Activated CD4-positive, alpha-beta T cell treated with anti-CD3 and anti-CD28 coated beads for 24 hours (primary cell): ENCODE results near the gene IQCK.

Experiments used
- DNase-seq, 2 donors: peaks; one replicate each; pipeline ENCODE4 v3.0.0-alpha.2; 2020; ENCODE audit warnings: low read depth in 2 of 2

Gene IQCK

DNA sequence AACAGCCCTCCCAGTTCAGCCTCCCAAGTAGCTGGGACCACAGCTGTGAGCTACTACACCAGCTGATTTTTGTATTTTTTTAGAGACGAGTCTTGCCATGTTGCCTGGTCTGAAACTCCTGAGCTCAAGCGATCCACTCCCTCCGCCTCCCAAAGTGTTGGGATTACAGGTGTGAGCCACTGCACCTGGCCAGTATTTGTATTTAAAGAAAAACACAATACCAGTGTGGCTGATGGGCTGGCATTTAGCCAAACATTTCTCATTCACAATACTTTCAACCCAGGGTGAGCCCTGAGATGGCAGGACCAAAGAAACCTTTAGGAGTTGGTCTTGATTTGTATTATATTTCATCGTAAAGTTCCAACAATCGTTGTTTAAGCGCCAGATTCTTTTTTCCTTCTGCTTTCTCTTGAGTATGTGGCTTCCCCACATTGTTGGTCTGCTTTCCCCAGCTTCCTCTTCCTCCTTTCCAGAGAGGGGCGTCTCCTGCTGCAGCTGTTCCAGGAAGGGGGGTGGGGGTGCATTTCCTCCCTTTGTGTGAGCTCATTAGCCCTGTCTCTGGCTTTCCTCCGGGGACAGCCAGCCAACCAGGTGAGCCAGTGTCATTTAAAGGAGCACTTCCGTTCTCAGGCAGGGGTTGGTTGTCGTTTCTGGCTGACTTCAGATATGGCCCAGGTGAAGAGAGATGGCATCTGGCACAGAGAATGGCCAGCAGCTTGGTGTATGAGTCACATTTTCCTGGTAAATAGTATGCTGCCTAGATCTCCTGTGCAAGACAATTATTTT lies 86.7 kb downstream of the IQCK start:
- peak in 1 of 2 donors; percentile 3 for DNase-seq

DNA sequence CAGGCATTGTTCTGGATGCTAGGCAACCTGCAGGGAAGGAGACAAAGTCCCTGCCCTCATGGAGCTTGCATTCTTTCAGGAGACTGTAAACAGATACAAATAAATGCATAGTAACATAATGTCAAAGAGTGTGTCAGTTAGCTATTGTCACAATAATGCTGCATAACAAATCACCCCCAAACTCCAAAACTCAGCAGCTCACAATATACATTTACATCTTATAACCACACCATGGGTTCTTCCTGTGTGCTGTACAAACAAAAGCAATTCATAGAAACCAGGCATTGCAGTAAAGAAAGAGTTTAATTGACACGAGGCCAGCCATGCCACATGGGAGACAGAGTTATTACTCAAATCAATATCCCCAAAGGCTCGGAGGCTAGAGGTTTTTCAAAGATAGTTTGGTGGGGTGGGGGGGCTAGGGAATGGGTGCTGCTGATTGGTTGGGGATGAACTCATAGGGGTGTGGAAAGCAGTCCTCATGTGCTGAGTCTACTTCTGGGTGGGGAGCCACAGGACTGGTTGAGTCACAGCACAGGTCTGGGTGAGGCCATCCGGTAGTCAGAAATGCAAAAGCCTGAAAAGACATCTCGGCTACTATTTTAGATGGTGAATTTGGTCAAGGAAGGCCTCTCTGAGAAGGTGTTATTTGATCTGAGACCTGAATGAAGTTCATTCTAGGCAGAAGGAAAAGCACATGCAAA lies 87.5 kb downstream of the IQCK start:
- DNase-seq, result no peak

DNA sequence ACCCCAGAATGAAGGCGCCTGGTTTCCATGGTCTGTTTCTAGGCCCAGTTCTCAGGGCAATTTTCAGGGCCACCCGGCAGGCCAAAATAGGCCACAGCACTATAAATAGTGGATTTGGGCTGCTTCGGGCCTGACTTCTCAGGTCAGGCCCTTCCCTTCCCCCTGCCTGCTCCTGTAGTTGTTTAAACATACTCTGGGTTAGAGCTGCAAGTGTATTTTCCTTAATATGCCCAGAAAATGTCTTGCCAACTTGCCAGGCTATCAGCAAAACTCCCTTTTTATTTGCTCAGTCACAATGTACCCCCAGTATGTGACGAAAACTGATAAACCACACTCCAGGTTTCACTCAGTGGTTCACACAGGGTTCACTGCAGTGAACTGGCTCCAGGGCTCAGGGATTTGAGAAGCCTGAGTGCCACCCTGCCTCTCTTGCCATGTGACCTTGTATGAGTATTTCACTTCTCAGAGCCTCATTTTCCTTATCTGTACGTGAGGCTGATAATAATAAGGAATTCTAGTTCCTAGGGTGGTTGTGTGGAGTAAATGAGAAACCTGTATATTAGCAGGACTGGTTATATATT lies 90.1 kb downstream of the IQCK start:
- no peak for DNase-seq

GRCh38 chr16:19809121-19809635 lies 91.1 kb downstream of the IQCK start:
- no peak for DNase-seq

DNA sequence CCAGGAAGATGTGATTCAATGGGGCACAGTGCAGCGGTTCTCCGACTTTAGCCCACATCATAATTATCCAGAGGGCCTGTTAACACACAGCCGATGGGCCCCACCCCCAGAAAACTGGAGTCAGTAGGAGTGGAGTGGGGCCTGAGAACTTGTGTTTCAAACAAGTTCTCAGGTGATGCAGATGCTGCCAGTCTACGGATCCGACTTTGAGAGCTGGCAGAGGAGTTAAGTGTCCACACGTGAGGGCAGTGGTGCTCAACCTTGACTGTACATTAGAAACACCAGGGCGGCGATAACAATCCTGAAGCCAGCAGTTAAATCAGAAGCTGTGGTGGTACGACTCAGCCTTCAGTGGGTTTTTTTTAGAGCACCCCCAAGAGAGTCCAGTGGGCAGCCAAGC lies 91.6 kb downstream of the IQCK start:
- no peak for DNase-seq

DNA sequence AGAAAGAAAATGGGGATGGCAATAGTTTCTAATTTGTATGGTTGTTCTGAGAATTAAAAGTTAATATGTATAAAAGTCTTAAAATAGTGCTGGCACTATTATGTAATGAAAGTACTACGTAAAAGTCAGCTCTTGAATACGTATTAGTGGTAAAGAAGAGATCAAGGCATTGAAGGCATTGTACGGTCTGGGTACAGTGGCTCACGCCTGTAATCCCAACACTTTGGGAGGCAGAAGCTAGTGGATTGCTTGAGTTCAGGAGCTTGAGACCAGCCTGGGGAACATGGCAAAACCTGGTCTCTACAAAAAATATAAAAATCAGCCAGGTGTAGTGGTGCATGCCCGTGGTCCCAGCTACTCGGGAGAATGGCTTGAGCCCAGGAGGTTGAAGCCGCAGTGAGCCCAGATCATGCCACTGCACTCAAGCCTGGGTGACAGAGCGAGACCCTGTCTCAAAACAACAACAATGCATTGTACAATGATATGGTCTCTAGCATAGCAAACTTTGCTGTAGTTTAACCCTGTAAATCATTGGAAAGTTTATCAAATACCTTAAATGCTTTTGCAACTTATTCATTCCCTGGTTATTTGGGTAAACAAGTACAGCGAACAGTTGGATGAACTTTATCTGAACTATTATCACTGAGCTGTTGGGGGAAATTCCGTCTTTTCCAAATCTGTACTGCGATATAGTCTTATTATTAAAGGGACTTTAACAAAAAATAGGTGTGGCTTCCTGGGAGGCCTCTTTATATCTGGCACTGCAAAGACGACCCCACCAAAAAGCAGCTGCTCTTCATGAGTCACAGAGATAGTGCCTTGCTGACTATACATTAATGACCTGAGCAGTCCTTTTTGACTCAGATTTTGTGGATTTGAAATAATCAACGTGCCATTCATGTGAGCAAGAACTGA lies 93.0 kb downstream of the IQCK start:
- DNase-seq, result no peak

GRCh38 chr16:19812986-19813385 lies 94.9 kb downstream of the IQCK start:
- DNase-seq, result no peak

DNA sequence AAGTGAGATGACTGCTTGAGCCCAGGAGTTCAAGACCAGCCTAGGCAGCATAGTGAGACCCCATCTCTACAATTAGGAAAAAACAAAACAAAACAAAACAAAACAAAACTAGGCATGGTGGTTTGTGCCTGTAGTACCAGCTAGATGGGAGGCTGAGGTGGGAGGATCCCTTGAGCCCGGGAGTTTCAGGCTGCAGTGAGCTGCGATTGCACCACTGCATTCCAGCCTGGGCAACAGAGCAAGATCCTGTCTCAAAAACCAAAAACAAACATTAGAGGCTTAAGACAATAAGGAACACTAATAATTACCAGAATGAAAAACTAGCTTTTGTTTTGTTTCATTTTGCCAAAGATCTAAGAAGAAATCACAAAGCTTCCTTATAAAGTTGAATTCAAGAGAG lies 97.3 kb downstream of the IQCK start:
- no peak for DNase-seq

- DNase-seq, result no peak
These were observed 99.1 kb downstream of the IQCK start for GRCh38 chr16:19817122-19817521.

GRCh38 chr16:19817875-19818274 lies 99.8 kb downstream of the IQCK start:
- DNase-seq, result no peak

DNA sequence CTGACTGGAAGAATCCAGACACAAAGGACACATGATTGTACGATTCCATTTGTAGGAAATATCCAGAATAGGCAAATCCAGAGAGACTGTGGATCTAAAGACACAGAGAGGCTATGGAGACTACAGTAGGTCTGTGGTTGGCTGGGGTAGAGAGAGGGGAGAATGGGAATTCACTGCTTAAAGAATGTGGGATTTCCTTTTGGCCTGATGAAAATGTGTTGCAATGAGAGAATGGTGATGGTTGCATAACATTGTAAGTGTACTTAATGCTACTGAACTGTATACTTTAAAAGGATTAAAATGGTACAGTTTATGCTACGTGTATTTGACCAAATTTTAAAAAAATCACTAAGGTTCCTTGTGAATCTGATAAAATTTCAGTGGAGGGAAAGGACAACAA lies 104.5 kb downstream of the IQCK start:
- DNase-seq, result no peak

DNA sequence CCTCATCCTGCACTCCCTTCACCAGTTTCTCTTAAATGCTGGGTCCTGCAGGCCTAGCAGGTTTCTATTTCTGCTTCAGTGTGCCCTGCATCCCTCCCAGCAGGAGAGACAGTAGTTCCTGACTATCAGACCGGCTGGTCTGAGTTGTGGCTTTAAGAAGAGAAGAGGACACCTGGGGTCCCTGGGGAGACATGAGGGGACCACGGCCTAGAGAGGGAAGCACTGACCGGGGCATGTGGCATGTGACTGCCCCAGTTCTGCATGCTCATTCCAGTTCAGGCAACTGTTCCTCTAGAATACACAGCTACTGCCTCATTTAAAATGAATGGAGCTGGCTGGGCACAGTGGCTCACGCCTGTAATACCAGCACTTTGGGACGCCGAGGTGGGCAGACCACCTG lies 105.3 kb downstream of the IQCK start:
- no peak for DNase-seq

DNA sequence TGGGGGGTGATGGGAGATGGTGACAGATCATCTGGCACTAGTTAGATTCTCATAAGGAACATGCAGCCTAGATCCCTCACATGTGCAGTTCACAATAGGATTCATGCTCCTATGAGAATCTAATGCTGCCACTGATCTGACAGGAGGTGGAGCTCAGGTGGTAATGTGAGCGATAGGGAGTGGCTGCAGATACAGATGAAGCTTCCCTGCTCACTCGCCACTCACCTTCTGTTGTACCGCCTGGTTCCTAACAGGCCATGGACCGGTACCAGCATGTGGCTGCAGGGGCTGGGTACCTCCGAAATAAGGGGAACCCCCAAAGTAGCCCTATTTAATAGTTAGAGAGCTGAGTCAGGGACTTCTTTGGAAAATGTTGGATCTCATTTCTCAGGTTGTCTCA lies 106.1 kb downstream of the IQCK start:
- DNase-seq, result no peak

GRCh38 chr16:19829844-19830692 lies 112.0 kb downstream of the IQCK start:
- no peak for DNase-seq

DNA sequence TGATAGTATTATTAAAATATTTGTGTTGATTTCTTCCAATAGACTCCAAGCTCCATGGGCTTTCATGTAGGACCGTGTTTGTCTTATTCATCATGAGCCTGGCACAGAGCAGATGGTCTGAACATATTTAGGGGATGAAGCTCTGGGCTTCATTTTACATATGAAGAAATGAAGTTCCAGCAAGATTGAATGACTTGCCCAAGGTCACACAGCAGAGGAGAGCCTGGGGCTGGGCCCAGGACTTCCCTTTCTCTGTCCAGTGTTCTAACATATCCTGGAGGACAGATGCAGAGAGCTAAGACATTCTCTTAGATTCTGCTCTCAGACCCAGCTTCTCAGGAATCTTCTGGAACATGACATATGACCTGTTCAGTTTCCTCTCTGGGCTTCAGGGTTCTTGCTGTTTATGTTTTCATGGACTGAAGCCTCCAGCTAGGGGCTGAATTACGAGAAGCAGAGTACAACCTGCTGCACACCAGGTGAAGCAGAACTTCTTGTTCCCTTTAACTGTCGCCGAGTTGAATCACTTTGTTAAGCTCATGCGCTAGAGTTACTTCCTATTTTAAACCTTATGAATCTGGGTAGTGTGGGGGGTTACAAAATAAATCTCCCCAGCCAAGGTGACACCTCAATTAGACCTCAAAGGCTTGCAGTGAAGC lies 113.0 kb downstream of the IQCK start:
- DNase-seq, result no peak

DNA sequence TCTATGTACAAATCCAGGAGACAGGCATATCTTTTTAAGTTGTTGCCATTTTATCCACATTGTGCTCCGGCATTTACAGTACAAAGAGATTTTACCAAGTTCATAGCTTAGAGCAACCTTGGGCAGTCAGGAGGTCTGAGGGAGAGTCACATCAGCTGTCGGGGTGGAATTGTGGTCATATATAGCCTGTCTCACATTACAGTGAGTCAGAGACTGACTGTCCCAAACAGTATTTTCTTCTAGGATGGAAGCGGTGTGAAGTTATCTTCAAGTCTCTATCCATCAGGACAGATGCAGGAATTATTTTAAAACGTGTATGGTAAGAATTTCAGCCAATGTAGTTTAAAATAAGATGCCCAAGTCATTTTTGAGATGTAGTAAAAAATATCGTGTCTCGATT lies 113.6 kb downstream of the IQCK start:
- DNase-seq, result no peak

DNA sequence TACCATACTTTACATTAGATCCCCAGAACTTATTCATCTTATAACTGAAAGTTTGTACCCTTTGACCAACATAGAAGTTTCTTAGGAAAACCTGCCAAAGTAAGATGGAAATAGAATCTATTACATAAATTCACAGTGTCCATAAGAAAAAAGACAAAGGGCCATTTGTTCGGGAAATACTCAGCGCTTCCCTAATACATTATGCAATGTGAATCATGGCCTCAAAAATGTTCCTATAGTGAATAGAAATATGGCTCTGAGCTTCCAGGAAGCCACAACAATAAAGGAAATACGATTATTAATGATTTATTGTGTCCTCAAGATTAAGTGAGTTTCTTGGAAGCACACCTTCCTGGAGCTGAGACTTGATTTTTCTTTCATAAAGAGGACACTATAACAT lies 115.1 kb downstream of the IQCK start:
- no peak for DNase-seq

DNA sequence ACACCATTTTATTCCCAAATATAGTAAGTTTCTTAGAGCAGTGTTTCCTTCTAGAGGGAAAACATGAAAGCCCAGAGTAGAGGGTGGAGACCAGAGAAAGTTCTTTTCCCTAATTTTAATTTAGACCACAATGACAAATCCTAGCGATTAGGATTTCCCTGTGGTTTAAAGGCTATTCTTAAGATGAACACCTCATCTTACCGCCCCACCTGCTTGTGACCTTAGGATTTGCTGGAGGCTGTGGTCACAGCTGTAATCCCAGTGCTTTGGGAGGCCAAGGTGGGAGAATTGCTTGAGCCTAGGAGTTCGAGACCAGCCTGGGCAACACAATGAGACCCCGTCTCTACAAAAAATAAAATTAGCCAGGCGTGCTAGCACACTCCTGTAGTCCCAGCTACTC lies 115.5 kb downstream of the IQCK start:
- DNase-seq, result no peak

DNA sequence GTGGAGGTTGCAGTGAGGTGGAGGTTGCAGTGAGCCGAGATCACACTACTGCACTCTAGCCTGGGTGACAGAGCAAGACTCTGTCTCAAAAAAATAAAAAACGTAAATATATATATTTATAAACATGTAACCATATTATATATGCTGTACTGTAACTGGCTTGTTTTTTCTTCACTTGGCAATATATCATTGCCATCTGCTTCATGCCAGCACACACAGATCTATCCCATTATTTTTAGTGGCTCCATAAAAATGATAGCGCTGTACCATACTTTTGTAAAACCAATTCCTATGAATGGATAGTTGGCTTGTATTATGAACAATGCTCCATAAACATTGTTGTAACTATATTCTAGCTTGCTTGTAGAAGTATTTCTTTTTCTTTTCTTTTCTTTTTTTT lies 117.1 kb downstream of the IQCK start:
- no peak for DNase-seq

GRCh38 chr16:19835968-19836421 lies 117.9 kb downstream of the IQCK start:
- DNase-seq, result no peak
